ENCODE data around the gene TNPO1.

- TF ChIP-seq, protein P1, sequence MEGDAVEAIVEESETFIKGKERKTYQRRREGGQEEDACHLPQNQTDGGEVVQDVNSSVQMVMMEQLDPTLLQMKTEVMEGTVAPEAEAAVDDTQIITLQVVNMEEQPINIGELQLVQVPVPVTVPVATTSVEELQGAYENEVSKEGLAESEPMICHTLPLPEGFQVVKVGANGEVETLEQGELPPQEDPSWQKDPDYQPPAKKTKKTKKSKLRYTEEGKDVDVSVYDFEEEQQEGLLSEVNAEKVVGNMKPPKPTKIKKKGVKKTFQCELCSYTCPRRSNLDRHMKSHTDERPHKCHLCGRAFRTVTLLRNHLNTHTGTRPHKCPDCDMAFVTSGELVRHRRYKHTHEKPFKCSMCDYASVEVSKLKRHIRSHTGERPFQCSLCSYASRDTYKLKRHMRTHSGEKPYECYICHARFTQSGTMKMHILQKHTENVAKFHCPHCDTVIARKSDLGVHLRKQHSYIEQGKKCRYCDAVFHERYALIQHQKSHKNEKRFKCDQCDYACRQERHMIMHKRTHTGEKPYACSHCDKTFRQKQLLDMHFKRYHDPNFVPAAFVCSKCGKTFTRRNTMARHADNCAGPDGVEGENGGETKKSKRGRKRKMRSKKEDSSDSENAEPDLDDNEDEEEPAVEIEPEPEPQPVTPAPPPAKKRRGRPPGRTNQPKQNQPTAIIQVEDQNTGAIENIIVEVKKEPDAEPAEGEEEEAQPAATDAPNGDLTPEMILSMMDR (IDR thresholded peaks at IDR 0.05; ENCODE audit: low read length) = no peak
- TF ChIP-seq EZH2phosphoT487 (IDR thresholded peaks at IDR 0.05; ENCODE audit: low read length) = no peak
Observed at GRCh38 chr5:72822944-72823343, 6.5 kb downstream of the TNPO1 start.
